COLO668 (cell line): Measurements from ENCODE around the gene SVBP.

Experiments
- DNase-seq: peaks from one replicate; lab custom pipeline; 2025; ENCODE audit not compliant: unreplicated experiment; lab: John Stamatoyannopoulos, UW

Gene SVBP

GRCh38 chr1:42765832-42766740 lies 51.1 kb downstream of the SVBP start:
- DNase-seq, result peak; percentile 72

GRCh38 chr1:42765269-42765668 lies 51.9 kb downstream of the SVBP start:
- DNase-seq, result no peak

GRCh38 chr1:42762269-42762668 lies 54.9 kb downstream of the SVBP start:
- DNase-seq, result no peak

- no peak for DNase-seq
Measured at GRCh38 chr1:42761567-42761966, 55.6 kb downstream of the SVBP start.

- no peak for DNase-seq
Measured at GRCh38 chr1:42759114-42759513, 58.1 kb downstream of the SVBP start.

- no peak for DNase-seq
Measured at GRCh38 chr1:42758641-42759040, 58.6 kb downstream of the SVBP start.

- no peak for DNase-seq
Measured at GRCh38 chr1:42757892-42758275, 59.3 kb downstream of the SVBP start.
